ENCODE results near the gene DCAF10. TPM values are rescaled to one million over a fixed set of nuclear protein-coding genes. Genes with fewer than 3 reads are reported as not detected.
"Not testable (repeated sequence)": the region's sequence is repeated elsewhere in the genome, so short reads cannot be mapped to it uniquely, and the experiment has no call there.

DCAF10 gene, protein sequence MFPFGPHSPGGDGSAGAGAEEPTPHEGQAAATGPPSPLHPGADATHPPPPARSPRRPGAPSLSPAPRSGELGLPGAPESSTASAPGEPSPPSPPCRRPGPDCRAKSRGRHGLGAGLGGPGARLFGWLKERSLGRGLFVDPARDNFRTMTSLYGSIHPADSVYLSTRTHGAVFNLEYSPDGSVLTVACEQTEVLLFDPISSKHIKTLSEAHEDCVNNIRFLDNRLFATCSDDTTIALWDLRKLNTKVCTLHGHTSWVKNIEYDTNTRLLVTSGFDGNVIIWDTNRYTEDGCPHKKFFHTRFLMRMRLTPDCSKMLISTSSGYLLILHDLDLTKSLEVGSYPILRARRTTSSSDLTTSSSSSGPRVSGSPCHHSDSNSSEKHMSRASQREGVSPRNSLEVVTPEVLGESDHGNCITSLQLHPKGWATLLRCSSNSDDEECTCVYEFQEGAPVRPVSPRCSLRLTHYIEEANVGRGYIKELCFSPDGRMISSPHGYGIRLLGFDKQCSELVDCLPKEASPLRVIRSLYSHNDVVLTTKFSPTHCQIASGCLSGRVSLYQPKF
- total RNA-seq (2021) (24.0 and 29.9 TPM in 2 replicates), Bru-seq, nascent RNA (percentile 86 among the genes with signal in this experiment), BruChase-seq, experiment 1, labeled RNA remaining after a 2-hour chase (percentile 87 among the genes with signal in this experiment), BruChase-seq, experiment 2, labeled RNA remaining after a 6-hour chase (percentile 86 among the genes with signal in this experiment)
- long read RNA-seq, transcript DCAF10-202 (7 exons, 3,862 nt) = major isoform, 45 of 140 reads
- long read RNA-seq, partial matches to known transcripts = 13 of 140 reads
- long read RNA-seq, other reads (novel, unspliced or antisense) = 82 of 140 reads

DNA sequence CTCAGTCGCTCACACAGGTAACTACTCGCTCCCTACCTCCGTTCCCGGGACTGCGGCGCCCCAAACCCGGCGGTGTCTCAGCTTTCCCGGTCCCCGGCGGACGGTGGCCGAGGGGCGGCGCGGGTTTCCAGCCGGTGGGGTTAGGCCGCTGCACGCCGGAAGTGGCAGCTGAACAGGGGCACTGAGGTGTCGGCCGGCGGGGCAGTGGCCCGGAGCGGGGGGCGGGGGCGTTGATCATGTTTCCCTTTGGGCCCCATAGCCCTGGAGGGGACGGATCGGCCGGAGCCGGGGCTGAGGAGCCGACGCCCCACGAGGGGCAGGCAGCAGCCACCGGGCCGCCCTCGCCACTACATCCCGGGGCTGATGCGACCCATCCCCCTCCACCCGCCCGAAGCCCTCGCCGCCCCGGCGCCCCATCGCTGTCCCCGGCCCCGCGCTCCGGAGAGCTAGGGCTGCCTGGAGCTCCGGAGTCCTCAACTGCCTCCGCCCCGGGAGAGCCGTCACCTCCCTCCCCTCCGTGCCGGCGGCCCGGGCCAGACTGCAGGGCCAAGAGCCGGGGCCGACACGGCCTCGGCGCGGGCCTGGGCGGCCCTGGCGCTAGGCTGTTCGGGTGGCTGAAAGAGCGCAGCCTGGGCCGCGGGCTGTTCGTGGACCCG lies at the start of gene DCAF10:
DCAF10 (plus strand) TSS at position 167 of the 656 bp plus-strand sequence; CDS start at position 237, 70 bp downstream.
- CTCF ChIA-PET = no interaction called here
- POLR2A ChIA-PET (ENCODE audit: low non-redundant PET) = interaction anchor here (0.6 to 0.8 kb wide), 3 partner anchors 22 to 316 kb away, joined by 3 to 9 read pairs (median 4); no protein-coding TSS in a partner anchor
- Histone ChIP-seq H3K9me3 (ENCODE audit: low read depth, low read length, poor library complexity, severe bottlenecking) (no peaks in the 10 kb centered on the region), H3K27me3 (replicated peaks; ENCODE audit: insufficient read depth, low read depth, low read length, poor library complexity) (no peaks in the 10 kb centered on the region), H3K4me1 (ENCODE audit: insufficient read depth, low read length, poor library complexity, severe bottlenecking) (peaks cover 12% of the 10 kb centered on the region), H3K27ac (ENCODE audit: low read depth, low read length, poor library complexity, severe bottlenecking) (peak within 1 kb of the TSS; percentile 66), H3K36me3 (ENCODE audit: insufficient read depth, low read length, poor library complexity, severe bottlenecking) (no peaks in the 10 kb centered on the region), H3K4me3 (ENCODE audit: low read depth, low read length, poor library complexity, severe bottlenecking) (peak within 1 kb of the TSS; percentile 92)
- DNase-seq (ENCODE audit: low spot score) = peak; percentile 88
- intact Hi-C loops (cut with micrococcal nuclease; ENCODE audit: unreplicated experiment) = no loop called here
- TF ChIP-seq EZH2 (IDR thresholded peaks at IDR 0.05; ENCODE audit: borderline replicate concordance, low read depth, low read length, poor library complexity, severe bottlenecking) = no peak
- TF ChIP-seq, protein P1, sequence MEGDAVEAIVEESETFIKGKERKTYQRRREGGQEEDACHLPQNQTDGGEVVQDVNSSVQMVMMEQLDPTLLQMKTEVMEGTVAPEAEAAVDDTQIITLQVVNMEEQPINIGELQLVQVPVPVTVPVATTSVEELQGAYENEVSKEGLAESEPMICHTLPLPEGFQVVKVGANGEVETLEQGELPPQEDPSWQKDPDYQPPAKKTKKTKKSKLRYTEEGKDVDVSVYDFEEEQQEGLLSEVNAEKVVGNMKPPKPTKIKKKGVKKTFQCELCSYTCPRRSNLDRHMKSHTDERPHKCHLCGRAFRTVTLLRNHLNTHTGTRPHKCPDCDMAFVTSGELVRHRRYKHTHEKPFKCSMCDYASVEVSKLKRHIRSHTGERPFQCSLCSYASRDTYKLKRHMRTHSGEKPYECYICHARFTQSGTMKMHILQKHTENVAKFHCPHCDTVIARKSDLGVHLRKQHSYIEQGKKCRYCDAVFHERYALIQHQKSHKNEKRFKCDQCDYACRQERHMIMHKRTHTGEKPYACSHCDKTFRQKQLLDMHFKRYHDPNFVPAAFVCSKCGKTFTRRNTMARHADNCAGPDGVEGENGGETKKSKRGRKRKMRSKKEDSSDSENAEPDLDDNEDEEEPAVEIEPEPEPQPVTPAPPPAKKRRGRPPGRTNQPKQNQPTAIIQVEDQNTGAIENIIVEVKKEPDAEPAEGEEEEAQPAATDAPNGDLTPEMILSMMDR (conservative IDR thresholded peaks at IDR 0.05; ENCODE audit: low read depth, low read length) = no peak
- BruUV-seq (replicated peaks) = no TSS peak

DNA sequence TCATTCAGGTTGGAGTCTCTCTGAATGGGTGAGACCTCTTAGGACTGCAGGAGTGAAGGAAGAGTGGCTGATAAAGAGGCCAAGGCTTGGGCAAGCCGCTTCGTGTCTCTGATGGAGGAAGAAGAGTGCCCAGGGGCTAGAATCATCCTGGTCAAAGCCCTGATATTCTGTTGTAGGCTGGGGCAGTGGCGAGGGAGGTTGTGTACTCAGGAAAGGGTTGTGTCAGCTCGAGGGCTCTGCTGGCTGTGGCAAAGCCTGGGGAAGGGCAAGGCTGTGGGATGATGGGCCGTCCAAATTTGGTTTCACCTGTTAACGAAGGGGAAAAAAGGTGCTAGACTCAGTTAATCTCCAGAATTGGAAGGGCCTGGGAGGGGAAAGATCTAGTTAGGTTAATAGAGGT lies 49.4 kb upstream of the DCAF10 start:
- H3K4me3 ChIP-seq (ENCODE audit: low read depth, low read length, poor library complexity, severe bottlenecking) = no peak overlapping the region
- POLR2A ChIA-PET (ENCODE audit: low non-redundant PET) = no interaction called here
- no TSS peak for BruUV-seq (replicated peaks)
- no peaks in the 10 kb centered on the region for H3K27me3 ChIP-seq (replicated peaks; ENCODE audit: insufficient read depth, low read depth, low read length, poor library complexity)
- no peak for TF ChIP-seq EZH2 (IDR thresholded peaks at IDR 0.05; ENCODE audit: borderline replicate concordance, low read depth, low read length, poor library complexity, severe bottlenecking)
- TF ChIP-seq, protein P1 (conservative IDR thresholded peaks at IDR 0.05; ENCODE audit: low read depth, low read length) = no peak
- H3K27ac ChIP-seq (ENCODE audit: low read depth, low read length, poor library complexity, severe bottlenecking) = no peak overlapping the region
- CTCF ChIA-PET = no interaction called here
- intact Hi-C loops (cut with micrococcal nuclease; ENCODE audit: unreplicated experiment) = no loop called here
- H3K36me3 ChIP-seq (ENCODE audit: insufficient read depth, low read length, poor library complexity, severe bottlenecking) = no peaks in the 10 kb centered on the region
- DNase-seq (ENCODE audit: low spot score) = no peak
- no peaks in the 10 kb centered on the region for H3K9me3 ChIP-seq (ENCODE audit: low read depth, low read length, poor library complexity, severe bottlenecking)
- H3K4me1 ChIP-seq (ENCODE audit: insufficient read depth, low read length, poor library complexity, severe bottlenecking) = no peaks in the 10 kb centered on the region

DNA sequence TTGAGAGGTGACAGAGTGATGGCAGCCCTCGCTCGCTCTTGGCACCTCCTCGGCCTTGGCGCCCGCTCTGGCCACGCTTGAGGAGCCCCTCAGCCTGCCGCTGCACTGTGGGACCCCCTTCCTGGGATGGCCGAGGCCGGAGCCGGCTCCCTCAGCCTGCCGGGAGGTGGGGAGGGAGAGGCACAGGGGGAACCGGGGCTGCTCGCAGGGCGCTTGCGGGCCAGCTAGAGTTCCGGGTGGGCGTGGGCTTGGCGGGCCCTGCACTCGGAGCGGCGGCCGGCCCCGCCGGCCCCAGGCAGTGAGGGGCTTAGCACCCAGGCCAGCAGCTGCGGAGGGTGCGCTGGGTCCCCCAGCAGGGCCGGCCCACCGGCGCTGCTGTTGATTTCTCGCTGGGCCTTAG lies 48.9 kb upstream of the DCAF10 start:
- CTCF ChIA-PET; H3K4me3 ChIP-seq (ENCODE audit: low read depth, low read length, poor library complexity, severe bottlenecking); DNase-seq (ENCODE audit: low spot score); POLR2A ChIA-PET (ENCODE audit: low non-redundant PET); H3K27ac ChIP-seq (ENCODE audit: low read depth, low read length, poor library complexity, severe bottlenecking); BruUV-seq (replicated peaks); H3K27me3 ChIP-seq (replicated peaks; ENCODE audit: insufficient read depth, low read depth, low read length, poor library complexity); H3K36me3 ChIP-seq (ENCODE audit: insufficient read depth, low read length, poor library complexity, severe bottlenecking); H3K9me3 ChIP-seq (ENCODE audit: low read depth, low read length, poor library complexity, severe bottlenecking); intact Hi-C loops (cut with micrococcal nuclease; ENCODE audit: unreplicated experiment); H3K4me1 ChIP-seq (ENCODE audit: insufficient read depth, low read length, poor library complexity, severe bottlenecking): not testable (repeated sequence)

DNA sequence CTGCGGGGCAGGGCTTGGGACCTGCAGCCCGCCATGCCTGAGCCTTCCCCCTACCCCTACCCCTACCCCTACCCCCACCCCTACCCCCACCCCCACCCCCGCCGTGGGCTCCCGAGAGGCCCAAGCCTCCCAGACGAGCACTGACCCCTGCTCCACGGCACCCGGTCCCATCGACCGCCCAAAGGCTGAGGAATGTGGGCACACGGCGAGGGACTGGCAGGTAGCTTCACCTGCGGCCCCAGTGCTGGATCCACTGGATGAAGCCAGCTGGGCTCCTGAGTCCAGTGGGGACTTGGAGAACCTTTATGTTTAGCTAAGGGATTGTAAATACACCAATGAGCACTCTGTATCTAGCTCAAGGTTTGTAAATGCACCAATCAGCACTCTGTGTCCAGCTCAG lies 48.5 kb upstream of the DCAF10 start:
- H3K4me1 ChIP-seq (ENCODE audit: insufficient read depth, low read length, poor library complexity, severe bottlenecking); H3K9me3 ChIP-seq (ENCODE audit: low read depth, low read length, poor library complexity, severe bottlenecking); CTCF ChIA-PET; POLR2A ChIA-PET (ENCODE audit: low non-redundant PET); H3K36me3 ChIP-seq (ENCODE audit: insufficient read depth, low read length, poor library complexity, severe bottlenecking); H3K27me3 ChIP-seq (replicated peaks; ENCODE audit: insufficient read depth, low read depth, low read length, poor library complexity); H3K27ac ChIP-seq (ENCODE audit: low read depth, low read length, poor library complexity, severe bottlenecking); DNase-seq (ENCODE audit: low spot score); intact Hi-C loops (cut with micrococcal nuclease; ENCODE audit: unreplicated experiment); BruUV-seq (replicated peaks); H3K4me3 ChIP-seq (ENCODE audit: low read depth, low read length, poor library complexity, severe bottlenecking): not testable (repeated sequence)
